A549 (cell line): ENCODE measurements around the gene SH2D4B. TPM values are rescaled to one million over a fixed set of nuclear protein-coding genes. Genes with fewer than 3 reads are reported as not detected.

Source experiments
- ATAC-seq, 2 experiments: fragments of 200-7000 bp in 1 of 2; fragments of >200 bp in 1 of 2; cut with Nextera tagmentation in 1 of 2; cut with Tn5 transposase in 1 of 2; 3 replicates each; pipeline versions ENCODE4 v1.8.0 to v1.9.1; 2018 to 2020; ENCODE audit warnings: mild to moderate bottlenecking in 1 of 2, moderate library complexity in 1 of 2
- CTCF ChIA-PET: fragments of 300-600 bp; sonication (Branson Sonifier 250); formaldehyde crosslinking; extraction: SDS; loops from one replicate; lab custom pipeline; 2021; ENCODE audit warnings: antibody characterized with exemption, inconsistent platforms; lab: Yijun Ruan, JAX
- POLR2A ChIA-PET: fragments of 350-600 bp; formaldehyde crosslinking; extraction: SDS; loops from one replicate; lab custom pipeline; 2021; ENCODE audit warnings: antibody characterized with exemption, inconsistent platforms; lab: Yijun Ruan, JAX
- DNase-seq, 2 experiments: peaks; one replicate each; pipeline versions ENCODE4 v3.0.0 to v3.0.0-alpha.2; 2011 to 2016; ENCODE audit warnings: low read depth in 1 of 2, low spot score in 1 of 2
- FAIRE-seq: peaks from 2 replicates; lab custom pipeline; 2011; peaks lifted over from hg19 to GRCh38; lab: Jason Lieb, UNC
- H3K27ac ChIP-seq, 2 experiments: fragments of >200 bp; sonication (Bioruptor Twin); formaldehyde crosslinking; 3 replicates each; pipeline ENCODE4 v1.5.1; 2016 to 2017
- H3K4me1 ChIP-seq: fragments of >200 bp; sonication (Bioruptor Twin); formaldehyde crosslinking; 3 replicates; pipeline ENCODE4 v1.6.1; 2016
- H3K4me2 ChIP-seq: fragments of >200 bp; sonication (Bioruptor Twin); formaldehyde crosslinking; 3 replicates; pipeline ENCODE4 v1.6.1; 2016
- H3K4me3 ChIP-seq: fragments of >200 bp; sonication (Bioruptor Twin); formaldehyde crosslinking; 3 replicates; pipeline ENCODE4 v1.5.1; 2016
- H3K9me3 ChIP-seq: fragments of >200 bp; sonication (Bioruptor Twin); formaldehyde crosslinking; 3 replicates; pipeline ENCODE4 v1.6.1; 2016
- CEBPB ChIP-seq, 2 experiments: fragments of >200 bp in 1 of 2; sonication (Bioruptor Twin) in 1 of 2; formaldehyde crosslinking in 1 of 2; IDR thresholded peaks; 2 replicates each; pipeline ENCODE4 v1.6.1; 2012 to 2016
- ELK1 ChIP-seq: fragments of 150-350 bp; IDR thresholded peaks from 2 replicates; pipeline ENCODE4 v1.6.1; 2014; ENCODE audit warnings: low read depth, mild to moderate bottlenecking, low read length
- EP300 ChIP-seq, 2 experiments: fragments of >200 bp; sonication (Bioruptor Twin); formaldehyde crosslinking; IDR thresholded peaks; 2 replicates in 1 of 2; 3 replicates in 1 of 2; pipeline ENCODE4 v1.6.1; 2016 to 2017
- FOSL2 ChIP-seq, 2 experiments: fragments of 450-650 bp in 1 of 2; fragments of >200 bp in 1 of 2; sonication (Bioruptor Twin) in 1 of 2; formaldehyde crosslinking; IDR thresholded peaks; 2 replicates each; pipeline versions ENCODE4 v1.5.0 to v1.6.1; 2016 to 2020; ENCODE audit warnings: mild to moderate bottlenecking in 1 of 2, moderate library complexity in 1 of 2
- FOXS1 ChIP-seq: fragments of 250-450 bp; sonication (Bioruptor Pico); IDR thresholded peaks from 2 replicates; pipeline ENCODE4 v1.5.0; 2020; ENCODE audit warnings: mild to moderate bottlenecking, moderate library complexity
- GATA3 ChIP-seq: IDR thresholded peaks from 2 replicates; pipeline ENCODE4 v1.6.1; 2012; ENCODE audit warnings: borderline replicate concordance
- JUN ChIP-seq, 2 experiments: fragments of >200 bp; sonication (Bioruptor Twin); formaldehyde crosslinking; IDR thresholded peaks; 2 replicates in 1 of 2; 3 replicates in 1 of 2; pipeline ENCODE4 v1.6.1; 2016 to 2017
- JUNB ChIP-seq: fragments of >200 bp; sonication (Bioruptor Twin); formaldehyde crosslinking; IDR thresholded peaks from 2 replicates; pipeline ENCODE4 v1.6.1; 2016
- KDM5A ChIP-seq: fragments of 200-600 bp; sonication (generic); IDR thresholded peaks from 2 replicates; pipeline ENCODE4 v1.6.1; 2016; ENCODE audit warnings: antibody characterized with exemption, mild to moderate bottlenecking
- MAFK ChIP-seq: fragments of 450-650 bp; IDR thresholded peaks from 2 replicates; pipeline ENCODE4 v1.6.1; 2014; ENCODE audit not compliant: partially characterized antibody
- NFE2L2 ChIP-seq: fragments of 150-350 bp; conservative IDR thresholded peaks from 2 replicates; pipeline ENCODE4 v1.6.1; 2014; ENCODE audit warnings: low read length
- RAD21 ChIP-seq, 2 experiments: fragments of >200 bp in 1 of 2; sonication (Bioruptor Twin) in 1 of 2; formaldehyde crosslinking in 1 of 2; IDR thresholded peaks in 1 of 2; conservative IDR thresholded peaks in 1 of 2; 2 replicates in 1 of 2; 3 replicates in 1 of 2; pipeline ENCODE4 v1.6.1; 2012 to 2018; ENCODE audit warnings: inconsistent platforms in 1 of 2
- RNF2 ChIP-seq: fragments of 200-600 bp; sonication (generic); IDR thresholded peaks from 2 replicates; pipeline ENCODE4 v1.6.1; 2016; ENCODE audit warnings: low read depth, mild to moderate bottlenecking, antibody characterized with exemption, moderate library complexity, borderline replicate concordance
- ZNF302 ChIP-seq: fragments of 250-450 bp; sonication (Bioruptor Pico); IDR thresholded peaks from 2 replicates; pipeline ENCODE4 v1.9.0; 2021; ENCODE audit warnings: inconsistent platforms, mild to moderate bottlenecking, moderate library complexity
- WGBS: methylation state at CpG from one replicate; pipeline ENCODE4 v1.1.6; 2017; ENCODE audit errors: missing lambda C conversion rate; 5-methylcytosine and 5-hydroxymethylcytosine counted together
- polyA plus RNA-seq, 4 experiments: library from polyadenylated mRNA; depleted of rRNA in 3 of 4; stranded (reverse); fragments of >200 nt; fragmentation: RNase III in 1 of 4; extraction: RNeasy Plus Mini Kit Qiagen cat#74134 plus additional on column Dnase treatment in 1 of 4; gene quantifications; 2 replicates in 3 of 4; 3 replicates in 1 of 4; pipeline ENCODE4 v1.2.3, GENCODE V29; 2011 to 2017
- TF ChIP-seq, protein P1 (sequence below): fragments of >200 bp; sonication (Bioruptor Twin); formaldehyde crosslinking; IDR thresholded peaks from 2 replicates; pipeline ENCODE4 v1.6.1; 2016
- TF ChIP-seq, protein P2 (sequence below): IDR thresholded peaks from 2 replicates; pipeline ENCODE4 v1.6.1; 2012; ENCODE audit warnings: low read depth, borderline replicate concordance
- TF ChIP-seq, protein P3 (sequence below): fragments of >200 bp; sonication (Bioruptor Twin); formaldehyde crosslinking; IDR thresholded peaks from 3 replicates; pipeline ENCODE4 v1.5.1; 2016
- TF ChIP-seq, protein P4 (sequence below): fragments of 200-600 bp; sonication (generic); IDR thresholded peaks from 2 replicates; pipeline ENCODE4 v1.6.1; 2016; ENCODE audit warnings: antibody characterized with exemption, mild to moderate bottlenecking, moderate library complexity
- TF ChIP-seq, protein P5 (sequence below): fragments of >200 bp; sonication (Bioruptor Twin); formaldehyde crosslinking; IDR thresholded peaks from 3 replicates; pipeline ENCODE4 v1.6.1; 2016
- TF ChIP-seq, protein P6 (sequence below): IDR thresholded peaks from 2 replicates; pipeline ENCODE4 v1.6.1; 2012

SH2D4B gene
- polyA plus RNA-seq, 2 of the 4 experiments (the other 2 are of a cell fraction), result 0.01 to 0.12 TPM

- 0 out of 3 replicates have a peak overlapping the region, but pooled peaks have one; percentile 2 for H3K4me3 ChIP-seq
- ATAC-seq (peak; percentile 39 to 50), FAIRE-seq (no peak)
- H3K9me3 ChIP-seq, result no peaks in the 10 kb centered on the region
- peaks cover 100% of the 10 kb centered on the region for H3K4me1 ChIP-seq
- TF ChIP-seq, protein P1, sequence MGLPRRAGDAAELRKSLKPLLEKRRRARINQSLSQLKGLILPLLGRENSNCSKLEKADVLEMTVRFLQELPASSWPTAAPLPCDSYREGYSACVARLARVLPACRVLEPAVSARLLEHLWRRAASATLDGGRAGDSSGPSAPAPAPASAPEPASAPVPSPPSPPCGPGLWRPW, result no peak
- TF ChIP-seq, protein P2, sequence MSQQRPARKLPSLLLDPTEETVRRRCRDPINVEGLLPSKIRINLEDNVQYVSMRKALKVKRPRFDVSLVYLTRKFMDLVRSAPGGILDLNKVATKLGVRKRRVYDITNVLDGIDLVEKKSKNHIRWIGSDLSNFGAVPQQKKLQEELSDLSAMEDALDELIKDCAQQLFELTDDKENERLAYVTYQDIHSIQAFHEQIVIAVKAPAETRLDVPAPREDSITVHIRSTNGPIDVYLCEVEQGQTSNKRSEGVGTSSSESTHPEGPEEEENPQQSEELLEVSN, result 0 out of 2 replicates have a peak, but pooled peaks have one; percentile 5
- TF ChIP-seq KDM5A, result no peak
- TF ChIP-seq, protein P3, sequence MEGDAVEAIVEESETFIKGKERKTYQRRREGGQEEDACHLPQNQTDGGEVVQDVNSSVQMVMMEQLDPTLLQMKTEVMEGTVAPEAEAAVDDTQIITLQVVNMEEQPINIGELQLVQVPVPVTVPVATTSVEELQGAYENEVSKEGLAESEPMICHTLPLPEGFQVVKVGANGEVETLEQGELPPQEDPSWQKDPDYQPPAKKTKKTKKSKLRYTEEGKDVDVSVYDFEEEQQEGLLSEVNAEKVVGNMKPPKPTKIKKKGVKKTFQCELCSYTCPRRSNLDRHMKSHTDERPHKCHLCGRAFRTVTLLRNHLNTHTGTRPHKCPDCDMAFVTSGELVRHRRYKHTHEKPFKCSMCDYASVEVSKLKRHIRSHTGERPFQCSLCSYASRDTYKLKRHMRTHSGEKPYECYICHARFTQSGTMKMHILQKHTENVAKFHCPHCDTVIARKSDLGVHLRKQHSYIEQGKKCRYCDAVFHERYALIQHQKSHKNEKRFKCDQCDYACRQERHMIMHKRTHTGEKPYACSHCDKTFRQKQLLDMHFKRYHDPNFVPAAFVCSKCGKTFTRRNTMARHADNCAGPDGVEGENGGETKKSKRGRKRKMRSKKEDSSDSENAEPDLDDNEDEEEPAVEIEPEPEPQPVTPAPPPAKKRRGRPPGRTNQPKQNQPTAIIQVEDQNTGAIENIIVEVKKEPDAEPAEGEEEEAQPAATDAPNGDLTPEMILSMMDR, result no peak
- TF ChIP-seq, all 56 proteins: peak for 1
- DNase-seq, result no peak
- Histone ChIP-seq H3K4me2 (peak overlapping the region; percentile 55), H3K27ac (peak overlapping the region; percentile 100)
- WGBS, result 45% methylated on average over 5 of the region's 5 CpGs
- POLR2A ChIA-PET, result interaction anchor here (0.7 to 2.1 kb wide), 8 partner anchors 24 to 97 kb away, joined by 3 to 8 read pairs (median 6); partner anchors contain the start of gene PRXL2A
- CTCF ChIA-PET, result interaction anchor here (0.8 to 21.6 kb wide), 28 partner anchors 8 to 416 kb away, joined by 3 to 928 read pairs (median 6); partner anchors contain the start of genes PRXL2A and TSPAN14
Observed at GRCh38 chr10:80504897-80505465, 32.7 kb upstream of the SH2D4B start.

GRCh38 chr10:80506189-80506575 is 31.5 kb upstream of the SH2D4B start:
- H3K4me3 ChIP-seq, result no peak overlapping the region
- peaks cover 100% of the 10 kb centered on the region for H3K4me1 ChIP-seq
- ChIA-PET CTCF (interaction anchor here (0.8 to 21.6 kb wide), 31 partner anchors 8 to 133 kb away, joined by 3 to 928 read pairs (median 6); partner anchors contain the start of genes PRXL2A and TSPAN14), POLR2A (interaction anchor here (0.7 to 2.1 kb wide), 7 partner anchors 40 to 98 kb away, joined by 3 to 8 read pairs (median 6); partner anchors contain the start of gene PRXL2A)
- TF ChIP-seq FOXS1 (CRISPR knock-in tag) (no peak), FOSL2 (IDR thresholded peaks at IDR 0.05) (peak; percentile 68), FOSL2 (CRISPR knock-in tag; IDR thresholded peaks at IDR 0.05) (peak; percentile 75), RNF2 (no peak), NFE2L2 (no peak), GATA3 (peak; percentile 98), EP300 (IDR thresholded peaks at IDR 0.05) (peak; percentile 92), JUN (IDR thresholded peaks at IDR 0.05) (peak; percentile 75 to 94), ELK1 (no peak), MAFK (peak; percentile 26), JUNB (peak; percentile 93), RAD21 (conservative IDR thresholded peaks at IDR 0.05 in 1 of 2, IDR thresholded peaks at IDR 0.05 in 1 of 2) (peak in 1 of 2 experiments; percentile 3; a peak in 2 of 5 replicates), CEBPB (IDR thresholded peaks at IDR 0.05) (peak in 1 of 2 experiments; percentile 47; a peak in 2 of 4 replicates), ZNF302 (CRISPR knock-in tag) (no peak)
- TF ChIP-seq, protein P4, sequence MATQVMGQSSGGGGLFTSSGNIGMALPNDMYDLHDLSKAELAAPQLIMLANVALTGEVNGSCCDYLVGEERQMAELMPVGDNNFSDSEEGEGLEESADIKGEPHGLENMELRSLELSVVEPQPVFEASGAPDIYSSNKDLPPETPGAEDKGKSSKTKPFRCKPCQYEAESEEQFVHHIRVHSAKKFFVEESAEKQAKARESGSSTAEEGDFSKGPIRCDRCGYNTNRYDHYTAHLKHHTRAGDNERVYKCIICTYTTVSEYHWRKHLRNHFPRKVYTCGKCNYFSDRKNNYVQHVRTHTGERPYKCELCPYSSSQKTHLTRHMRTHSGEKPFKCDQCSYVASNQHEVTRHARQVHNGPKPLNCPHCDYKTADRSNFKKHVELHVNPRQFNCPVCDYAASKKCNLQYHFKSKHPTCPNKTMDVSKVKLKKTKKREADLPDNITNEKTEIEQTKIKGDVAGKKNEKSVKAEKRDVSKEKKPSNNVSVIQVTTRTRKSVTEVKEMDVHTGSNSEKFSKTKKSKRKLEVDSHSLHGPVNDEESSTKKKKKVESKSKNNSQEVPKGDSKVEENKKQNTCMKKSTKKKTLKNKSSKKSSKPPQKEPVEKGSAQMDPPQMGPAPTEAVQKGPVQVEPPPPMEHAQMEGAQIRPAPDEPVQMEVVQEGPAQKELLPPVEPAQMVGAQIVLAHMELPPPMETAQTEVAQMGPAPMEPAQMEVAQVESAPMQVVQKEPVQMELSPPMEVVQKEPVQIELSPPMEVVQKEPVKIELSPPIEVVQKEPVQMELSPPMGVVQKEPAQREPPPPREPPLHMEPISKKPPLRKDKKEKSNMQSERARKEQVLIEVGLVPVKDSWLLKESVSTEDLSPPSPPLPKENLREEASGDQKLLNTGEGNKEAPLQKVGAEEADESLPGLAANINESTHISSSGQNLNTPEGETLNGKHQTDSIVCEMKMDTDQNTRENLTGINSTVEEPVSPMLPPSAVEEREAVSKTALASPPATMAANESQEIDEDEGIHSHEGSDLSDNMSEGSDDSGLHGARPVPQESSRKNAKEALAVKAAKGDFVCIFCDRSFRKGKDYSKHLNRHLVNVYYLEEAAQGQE, result no peak
- TF ChIP-seq, protein P5, sequence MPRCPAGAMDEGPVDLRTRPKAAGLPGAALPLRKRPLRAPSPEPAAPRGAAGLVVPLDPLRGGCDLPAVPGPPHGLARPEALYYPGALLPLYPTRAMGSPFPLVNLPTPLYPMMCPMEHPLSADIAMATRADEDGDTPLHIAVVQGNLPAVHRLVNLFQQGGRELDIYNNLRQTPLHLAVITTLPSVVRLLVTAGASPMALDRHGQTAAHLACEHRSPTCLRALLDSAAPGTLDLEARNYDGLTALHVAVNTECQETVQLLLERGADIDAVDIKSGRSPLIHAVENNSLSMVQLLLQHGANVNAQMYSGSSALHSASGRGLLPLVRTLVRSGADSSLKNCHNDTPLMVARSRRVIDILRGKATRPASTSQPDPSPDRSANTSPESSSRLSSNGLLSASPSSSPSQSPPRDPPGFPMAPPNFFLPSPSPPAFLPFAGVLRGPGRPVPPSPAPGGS, result peak; percentile 83; the same call in 2 of the 3 replicates
- TF ChIP-seq, protein P6, sequence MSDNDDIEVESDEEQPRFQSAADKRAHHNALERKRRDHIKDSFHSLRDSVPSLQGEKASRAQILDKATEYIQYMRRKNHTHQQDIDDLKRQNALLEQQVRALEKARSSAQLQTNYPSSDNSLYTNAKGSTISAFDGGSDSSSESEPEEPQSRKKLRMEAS, result peak; percentile 62
- H3K27ac ChIP-seq, result peak overlapping the region; percentile 100
- peak; percentile 90 to 93 for DNase-seq
- ATAC-seq, result peak; percentile 57 to 70
- H3K4me2 ChIP-seq, result peak overlapping the region; percentile 55
- no peaks in the 10 kb centered on the region for H3K9me3 ChIP-seq
- peak; percentile 94 for FAIRE-seq
- WGBS, result 3% methylated on average over 6 of the region's 6 CpGs
